Gastrocnemius medialis (tissue), 4 donors: ENCODE data around the gene MORN1.

Source experiments
- CTCF ChIP-seq, 5 experiments: fragments of 450-650 bp in 3 of 5; fragments of 200-600 bp in 2 of 5; sonication (generic) in 2 of 5; IDR thresholded peaks in 4 of 5; conservative IDR thresholded peaks in 1 of 5; 1 replicate in 4 of 5; 2 replicates in 1 of 5; pipeline ENCODE4 v1.5.1; 2016 to 2019; ENCODE audit warnings: antibody characterized with exemption in 5 of 5, mild to moderate bottlenecking in 3 of 5, moderate library complexity in 3 of 5
- POLR2A ChIP-seq, 2 donors: fragments of 450-650 bp; IDR thresholded peaks; one replicate each; pipeline ENCODE4 v1.6.1; 2017; ENCODE audit warnings: antibody characterized with exemption in 2 of 2, mild to moderate bottlenecking in 2 of 2, moderate library complexity in 2 of 2

- TF ChIP-seq CTCF (IDR thresholded peaks at IDR 0.05 in 4 of 5, conservative IDR thresholded peaks at IDR 0.05 in 1 of 5) (no peak), POLR2A (IDR thresholded peaks at IDR 0.05) (no peak)
Observed at GRCh38 chr1:2274231-2274928, 117.0 kb downstream of the MORN1 start.
